A549 treated with AZD2906 at 1 μM for 4 hours (cell line): Measurements from ENCODE around the gene PTH. TPM values are rescaled to one million over a fixed set of nuclear protein-coding genes. Genes with fewer than 3 reads are reported as not detected.

ENCODE experiments used
- total RNA-seq: library from RNA; stranded (reverse); fragments of 200-300 nt; extraction: Qiagen RNA extraction; gene quantifications from 5 replicates; pipeline ENCODE4 v1.2.3, GENCODE V29; 2022

PTH gene
- not detected in 5 replicates for total RNA-seq

DNA sequence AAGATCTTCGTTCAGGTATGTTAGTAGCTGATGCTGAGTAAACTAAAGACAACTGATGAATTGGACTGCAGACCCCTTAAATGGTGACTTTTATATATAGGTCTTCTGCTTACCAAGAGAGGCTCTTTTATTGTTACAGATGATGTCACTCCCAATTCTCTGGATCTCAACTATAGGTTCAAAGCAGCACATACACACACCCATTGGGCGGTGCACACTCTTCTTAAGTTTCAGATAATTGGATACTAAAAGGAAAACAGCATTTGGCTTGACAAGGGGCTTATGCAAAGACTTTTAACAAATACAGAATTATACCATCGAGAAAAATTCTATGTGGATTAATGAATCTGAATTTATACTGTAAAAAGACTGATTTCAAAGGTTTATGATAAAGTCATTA, at the start of gene PTH:
Gene PTH, minus strand, starts transcription at position 69 of the 400 bp plus-strand sequence. CDS start 3,142 bp downstream, outside the sequence.

DNA sequence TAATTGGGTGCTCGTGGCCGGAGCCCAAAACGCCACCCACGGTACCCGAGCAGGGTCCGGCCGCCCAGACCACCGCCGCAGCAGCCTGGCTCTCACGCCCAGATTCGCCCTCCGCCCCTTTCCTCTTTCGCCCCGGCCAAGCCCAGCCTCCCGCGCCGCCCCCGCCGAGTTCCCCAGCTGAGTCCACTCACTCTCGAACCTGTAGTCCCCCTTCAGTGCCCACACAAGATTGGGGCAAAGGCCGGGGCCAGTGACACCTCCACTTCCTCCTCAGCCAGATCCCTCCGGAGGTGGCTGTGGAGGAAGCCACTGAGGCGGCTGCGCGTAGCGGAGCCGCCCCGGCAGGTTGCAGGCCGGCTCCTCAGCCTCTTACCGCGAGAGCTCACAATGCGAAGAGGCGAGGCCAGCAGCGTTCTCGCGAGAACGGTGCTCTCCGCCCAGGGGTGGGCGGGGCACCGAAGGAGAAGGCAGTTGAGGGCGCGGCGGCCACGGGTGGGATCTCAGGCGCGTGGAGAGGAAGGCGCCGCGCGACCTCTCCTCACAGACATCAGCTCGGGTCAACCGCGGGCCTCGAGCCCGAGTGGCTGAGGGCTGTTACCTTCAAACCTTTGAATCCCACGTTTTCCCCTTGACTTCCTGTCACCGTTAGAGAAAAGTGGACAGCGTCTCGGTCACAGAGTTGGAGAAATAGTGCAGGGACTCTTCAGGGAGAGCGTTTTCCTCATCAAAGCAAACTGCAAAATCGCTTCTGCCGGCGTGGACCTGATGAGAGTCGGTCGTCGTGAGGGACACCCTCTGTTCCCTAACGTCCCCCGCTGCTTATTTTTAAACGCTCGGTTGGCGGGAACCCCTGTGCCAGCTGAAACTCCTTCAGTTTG, 32.7 kb downstream of the PTH start, which contains the start of gene BTBD10:
Gene BTBD10, minus strand, starts transcription at position 322 of the 878 bp plus-strand sequence. CDS start 18,098 bp downstream, outside the sequence.

Other genes starting within 250 kb of the PTH start
- 5.6 to 7.6 TPM (median 6.6 TPM) in 5 replicates for gene BMAL1, start 218.2 kb downstream of the PTH start, total RNA-seq
- gene BTBD10, start 32.8 kb downstream of the PTH start, total RNA-seq = 36.3 to 54.0 TPM (median 40.6 TPM) in 5 replicates
- 43.3 to 70.7 TPM (median 58.0 TPM) in 5 replicates for gene FAR1, start 172.7 kb upstream of the PTH start, total RNA-seq